Mucosa of descending colon (tissue), 3 donors: Measurements from ENCODE around the gene OR1K1. TPM values are rescaled to one million over a fixed set of nuclear protein-coding genes. Genes with fewer than 3 reads are reported as not detected.
"Not testable (repeated sequence)": the region's sequence is repeated elsewhere in the genome, so short reads cannot be mapped to it uniquely, and the experiment has no call there.

Experiments
- ATAC-seq: fragments of 200-7000 bp; cut with Tn5 transposase; one replicate; pipeline ENCODE4 v1.9.1; 2020; ENCODE audit warnings: mild to moderate bottlenecking, moderate library complexity
- DNase-seq, 3 donors: peaks; one replicate each; pipeline ENCODE4 v3.0.0-alpha.2; 2020
- H3K36me3 ChIP-seq: fragments of 200-600 bp; one replicate; pipeline ENCODE4 v1.8.0; 2021; ENCODE audit warnings: low read depth, mild to moderate bottlenecking
- H3K4me1 ChIP-seq: fragments of 200-600 bp; one replicate; pipeline ENCODE4 v1.8.0; 2021; ENCODE audit warnings: low read depth, mild to moderate bottlenecking
- H3K4me3 ChIP-seq: fragments of 200-600 bp; one replicate; pipeline ENCODE4 v1.8.0; 2021; ENCODE audit warnings: mild to moderate bottlenecking
- H3K9me3 ChIP-seq: fragments of 200-600 bp; one replicate; pipeline ENCODE4 v1.8.0; 2021; ENCODE audit warnings: mild to moderate bottlenecking
- CTCF ChIP-seq: fragments of 200-600 bp; IDR thresholded peaks from one replicate; pipeline ENCODE4 v1.8.0; 2022; ENCODE audit warnings: antibody characterized with exemption, mild to moderate bottlenecking
- intact Hi-C, 2 donors: fragments of 100-400 bp; cut with DNase I in 1 of 2; cut with micrococcal nuclease in 1 of 2; formaldehyde crosslinking; loops; one replicate each; pipeline versions ENCODE4 v1.11.0 to v1.11.1; 2022; cut with DNase I, micrococcal nuclease
- total RNA-seq, 3 donors: library from RNA; stranded (reverse); fragmentation: NEBNext Ultra II Directional in 2 of 3; extraction: Animal tissue kit (Norgen Biotek cat#: 25700) in 2 of 3; gene quantifications; one replicate each; pipeline versions ENCODE4 v1.2.1 to v1.2.4, GENCODE V29; 2021 to 2023
- donor health status: DM: no; HTN: no; CAD: no; lungs with moderate emphysema.
- donor health status: DM: no; HTN: no; CAD: no.
- donor health status: DM: no; HTN: yes; CAD: no.

Gene OR1K1
- total RNA-seq, 3 donors from 2014 or later, result not detected

GRCh38 chr9:122822056-122822455 is 22.1 kb downstream of the OR1K1 start:
- ATAC-seq, result no peak
- intact Hi-C loops, result no loop called here
- TF ChIP-seq CTCF, result no peak
- Histone ChIP-seq H3K4me3 (no peak overlapping the region), H3K9me3 (no peaks in the 10 kb centered on the region), H3K4me1 (peaks cover 14% of the 10 kb centered on the region), H3K36me3 (peaks cover 6% of the 10 kb centered on the region)
- no peak for DNase-seq

GRCh38 chr9:122822938-122823337 is 23.0 kb downstream of the OR1K1 start:
- DNase-seq (no peak), ATAC-seq (no peak)
- intact Hi-C loops, result no loop called here
- no peaks in the 10 kb centered on the region for H3K9me3 ChIP-seq
- peaks cover 6% of the 10 kb centered on the region for H3K36me3 ChIP-seq
- H3K4me3 ChIP-seq, result no peak overlapping the region
- peaks cover 21% of the 10 kb centered on the region for H3K4me1 ChIP-seq
- TF ChIP-seq CTCF, result no peak

- DNase-seq, result no peak
- Histone ChIP-seq H3K36me3 (no peaks in the 10 kb centered on the region), H3K4me1 (peaks cover 12% of the 10 kb centered on the region), H3K4me3 (peak overlapping the region; percentile 96), H3K9me3 (no peaks in the 10 kb centered on the region)
- peak; percentile 1 for ATAC-seq
- intact Hi-C loops, result no loop called here
- TF ChIP-seq CTCF, result no peak
Observed at GRCh38 chr9:122827761-122828093, 27.8 kb downstream of the OR1K1 start.

GRCh38 chr9:122828965-122829284 is 29.0 kb downstream of the OR1K1 start:
- DNase-seq, H3K4me3 ChIP-seq, H3K36me3 ChIP-seq, intact Hi-C loops, ATAC-seq, H3K9me3 ChIP-seq: not testable (repeated sequence)
- H3K4me1 ChIP-seq, result peaks cover 12% of the 10 kb centered on the region

- intact Hi-C loops, result no loop called here
- no peak for TF ChIP-seq CTCF
- Histone ChIP-seq H3K4me1 (peaks cover 5% of the 10 kb centered on the region), H3K9me3 (no peaks in the 10 kb centered on the region), H3K36me3 (no peaks in the 10 kb centered on the region), H3K4me3 (no peak overlapping the region)
- DNase-seq, result no peak
- ATAC-seq, result no peak
Observed at GRCh38 chr9:122832194-122832593, 32.3 kb downstream of the OR1K1 start.

GRCh38 chr9:122835313-122835731 is 35.4 kb downstream of the OR1K1 start:
- DNase-seq (no peak), ATAC-seq (no peak)
- Histone ChIP-seq H3K4me3 (no peak overlapping the region), H3K36me3 (no peaks in the 10 kb centered on the region), H3K4me1 (no peaks in the 10 kb centered on the region), H3K9me3 (no peaks in the 10 kb centered on the region)
- no peak for TF ChIP-seq CTCF
- intact Hi-C loops, result no loop called here
